G401 (cell line): ENCODE results near the gene EFR3B. TPM values are rescaled to one million over a fixed set of nuclear protein-coding genes. Genes with fewer than 3 reads are reported as not detected.
A peak's percentile ranks its signal among the peaks of the same experiment; 100 is the strongest.
"Not testable (repeated sequence)": the region's sequence is repeated elsewhere in the genome, so short reads cannot be mapped to it uniquely, and the experiment has no call there.

Source experiments
- DNase-seq: peaks from one replicate; pipeline ENCODE4 v3.0.0-alpha.2; 2015; ENCODE audit warnings: low spot score
- in situ Hi-C: cut with HindIII; loops from 2 replicates; pipeline ENCODE4 v1.10.0; 2016; ENCODE audit warnings: low sequenced_read_pairs, mixed read lengths
- total RNA-seq: library from RNA; depleted of rRNA; stranded (reverse); fragments of >200 nt; shearing (Covaris generic); gene quantifications from 2 replicates; pipeline ENCODE4 v1.2.3, GENCODE V29; 2014; rRNA removed

The EFR3B gene
- total RNA-seq, result 0.18 and 0.37 TPM in 2 replicates

DNA sequence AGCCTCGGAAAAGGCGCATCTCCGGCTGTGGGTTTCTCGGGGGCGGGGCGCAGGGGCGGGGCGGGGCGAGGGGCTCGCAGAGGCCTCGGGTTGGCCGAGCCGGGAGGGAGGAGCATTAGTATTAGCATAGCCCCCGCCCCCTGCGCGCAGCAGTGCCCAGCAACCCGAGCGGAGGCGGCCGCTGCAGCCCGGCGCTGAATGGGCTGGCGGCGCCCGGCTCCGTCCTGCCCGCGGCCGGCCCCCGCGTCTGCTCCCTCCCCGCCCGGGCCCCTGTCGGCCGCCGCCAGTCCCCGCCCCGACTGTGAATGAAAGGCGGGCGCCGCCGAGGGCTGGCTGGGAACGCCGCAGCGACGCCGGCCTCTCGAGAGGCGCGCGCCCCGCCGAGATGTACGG is at the start of gene EFR3B:
EFR3B (plus strand) TSS at position 149 of the 393 bp plus-strand sequence; CDS start at position 386, 237 bp downstream.
- DNase-seq, result peak; percentile 96
- in situ Hi-C loops, result no loop called here

GRCh38 chr2:24993406-24994145 is 48.3 kb upstream of the EFR3B start:
- in situ Hi-C loops, result no loop called here
- DNase-seq, result peak; percentile 34

- in situ Hi-C loops, result no loop called here
- no peak for DNase-seq
Measured at GRCh38 chr2:24994146-24994724, 47.6 kb upstream of the EFR3B start.

- in situ Hi-C loops, DNase-seq: not testable (repeated sequence)
Measured at GRCh38 chr2:24999097-24999496, 42.8 kb upstream of the EFR3B start.

DNA sequence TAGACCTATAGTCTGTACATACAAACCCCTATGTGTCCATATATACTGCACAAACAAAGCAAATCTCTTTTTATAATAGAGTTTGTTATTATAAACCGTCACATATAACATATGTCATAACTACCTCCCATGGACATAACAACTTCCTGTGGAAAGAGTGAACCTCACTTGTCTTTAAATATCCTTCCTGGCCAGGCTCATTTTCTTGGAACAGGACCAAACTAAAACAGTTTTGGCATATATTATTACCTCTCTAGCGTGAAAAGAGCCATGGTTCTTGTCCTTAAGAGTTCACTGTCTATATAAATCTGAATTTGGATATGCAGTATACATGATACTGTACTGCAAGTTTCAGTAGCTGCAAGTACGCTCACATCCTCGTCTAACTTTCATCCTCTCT is 41.8 kb upstream of the EFR3B start:
- in situ Hi-C loops, result no loop called here

DNA sequence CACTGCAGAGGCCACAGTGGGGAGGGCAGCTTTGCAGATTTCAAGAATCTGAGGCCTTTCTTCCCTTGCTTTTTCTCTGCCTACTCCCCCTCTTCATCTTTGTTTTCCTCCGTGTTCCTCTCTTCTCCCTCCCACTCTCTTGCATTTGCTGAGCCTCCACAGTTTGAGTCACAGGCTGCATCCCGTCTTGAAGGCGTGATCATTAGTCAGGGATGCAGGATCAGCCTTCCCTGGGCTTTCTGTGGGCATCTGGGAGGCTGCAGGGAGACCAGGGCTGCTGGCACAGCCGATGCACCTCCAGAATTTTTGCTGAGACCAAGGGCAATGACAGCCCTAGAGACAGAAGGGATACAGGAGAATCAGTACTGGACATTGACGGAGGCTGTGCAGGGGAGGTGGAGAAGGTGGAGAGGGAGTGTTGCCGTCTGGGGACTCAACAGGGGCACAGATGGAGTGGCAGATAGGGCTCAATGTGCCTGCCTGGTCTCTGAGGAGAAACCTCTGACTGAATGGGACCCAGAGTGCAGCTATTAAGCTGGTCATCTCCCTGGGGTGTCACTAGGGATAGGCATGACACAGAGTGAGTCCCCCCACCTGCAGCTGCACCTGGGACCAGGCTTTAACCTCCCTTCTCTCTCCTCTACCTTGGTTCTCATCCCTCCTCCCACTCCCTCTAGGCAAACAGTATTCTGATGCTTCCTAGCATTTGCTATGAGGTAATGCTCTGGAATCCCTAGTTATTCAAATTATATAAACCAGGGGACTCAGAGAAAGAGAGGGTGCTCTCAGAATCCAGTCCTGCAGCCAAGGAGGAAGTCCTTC is 41.2 kb upstream of the EFR3B start:
- peak; percentile 19 for DNase-seq
- in situ Hi-C loops, result no loop called here

More for the DNA sequence above, 41.8 kb upstream of the EFR3B start:
- no peak for DNase-seq

DNA sequence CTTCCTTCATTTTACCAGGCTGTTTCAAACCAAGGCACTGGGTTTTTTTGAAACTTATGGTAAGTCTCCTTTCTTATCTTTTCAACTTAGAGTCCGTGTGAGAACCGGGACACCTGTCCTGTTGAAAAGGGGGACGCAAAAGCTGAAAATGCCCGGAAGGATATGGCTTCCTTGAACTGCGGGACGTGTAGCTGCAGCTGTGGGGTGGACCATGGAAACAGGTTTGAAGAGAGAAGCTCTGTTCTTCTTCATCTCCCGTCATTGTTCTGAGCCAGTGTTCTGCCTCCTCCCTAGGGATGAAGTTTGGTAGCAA is 40.6 kb upstream of the EFR3B start:
- no peak for DNase-seq
- in situ Hi-C loops, result no loop called here

DNA sequence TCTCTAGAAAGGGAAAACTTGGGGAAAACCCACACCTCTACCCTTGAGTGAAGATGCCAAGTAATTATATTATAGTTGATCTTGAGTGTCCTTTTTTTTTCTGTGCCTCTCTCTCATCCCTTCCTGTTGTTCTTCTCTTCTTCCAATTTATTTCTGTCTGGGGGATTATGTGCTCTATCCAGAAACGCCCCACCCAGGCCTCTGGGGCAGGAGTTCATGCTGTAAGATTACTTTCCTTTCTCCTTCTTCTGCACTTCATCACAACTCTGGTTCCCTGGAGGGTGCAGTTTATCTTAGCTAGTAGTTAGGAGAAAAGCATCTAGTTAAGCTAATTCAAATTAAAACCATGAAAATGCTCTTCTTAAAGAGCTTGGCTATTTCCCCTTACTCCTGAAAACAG is 39.8 kb upstream of the EFR3B start:
- in situ Hi-C loops, result no loop called here
- DNase-seq, result no peak

- in situ Hi-C loops, result no loop called here
- DNase-seq, result no peak
Measured at GRCh38 chr2:25009954-25010353, 31.9 kb upstream of the EFR3B start.

GRCh38 chr2:25011342-25011741 is 30.5 kb upstream of the EFR3B start:
- DNase-seq, in situ Hi-C loops: not testable (repeated sequence)

DNA sequence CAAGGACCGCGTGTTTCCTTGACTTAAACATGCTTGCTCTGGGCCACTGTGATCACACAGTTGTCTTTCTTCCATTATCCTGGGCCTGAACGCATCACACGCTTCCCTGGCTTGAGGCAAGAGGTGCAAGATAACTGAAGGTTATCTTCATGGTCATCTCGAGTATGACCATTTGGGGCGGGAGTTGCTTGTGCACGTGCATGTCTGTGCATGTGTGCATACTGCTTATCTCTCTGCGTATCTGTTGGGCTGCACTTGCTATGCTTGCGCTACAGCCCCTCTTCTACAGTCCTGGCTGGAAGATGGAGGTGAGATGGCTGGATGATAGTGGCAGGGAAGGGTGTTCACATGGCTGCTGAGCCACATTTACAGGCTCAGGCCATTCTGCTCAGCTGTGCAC is 27.2 kb upstream of the EFR3B start:
- in situ Hi-C loops, result no loop called here

GRCh38 chr2:25018681-25019080 is 23.2 kb upstream of the EFR3B start:
- DNase-seq, result no peak
- in situ Hi-C loops, result no loop called here

More for the DNA sequence above, 27.2 kb upstream of the EFR3B start:
- no peak for DNase-seq

DNA sequence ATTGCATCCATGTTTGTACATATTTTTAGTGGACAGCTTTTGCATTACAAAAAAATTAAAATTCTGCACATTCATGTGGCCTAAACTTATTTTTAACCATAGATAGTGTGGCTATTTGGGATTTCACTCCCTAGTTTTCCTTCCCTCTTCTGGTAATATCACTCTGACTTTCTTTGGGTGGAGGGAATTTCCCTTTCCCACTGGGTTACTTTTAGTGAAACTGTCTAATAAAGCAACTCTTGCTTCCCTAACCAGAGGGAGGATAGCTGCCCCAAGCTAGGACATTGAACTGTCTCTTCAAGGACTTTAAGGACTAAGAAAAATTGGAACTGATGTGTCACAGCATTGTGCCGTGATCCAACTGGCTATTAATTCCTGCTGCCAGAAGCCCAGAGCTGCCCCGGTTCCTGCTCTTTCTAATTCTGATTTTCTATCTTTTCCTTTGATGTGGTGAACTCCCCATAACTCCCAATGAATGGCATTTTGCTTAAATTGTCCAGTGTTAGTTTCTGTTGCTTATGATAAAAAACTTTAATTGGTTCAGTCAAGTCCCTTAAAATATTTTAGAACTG is 20.0 kb upstream of the EFR3B start:
- no peak for DNase-seq
- in situ Hi-C loops, result no loop called here

DNA sequence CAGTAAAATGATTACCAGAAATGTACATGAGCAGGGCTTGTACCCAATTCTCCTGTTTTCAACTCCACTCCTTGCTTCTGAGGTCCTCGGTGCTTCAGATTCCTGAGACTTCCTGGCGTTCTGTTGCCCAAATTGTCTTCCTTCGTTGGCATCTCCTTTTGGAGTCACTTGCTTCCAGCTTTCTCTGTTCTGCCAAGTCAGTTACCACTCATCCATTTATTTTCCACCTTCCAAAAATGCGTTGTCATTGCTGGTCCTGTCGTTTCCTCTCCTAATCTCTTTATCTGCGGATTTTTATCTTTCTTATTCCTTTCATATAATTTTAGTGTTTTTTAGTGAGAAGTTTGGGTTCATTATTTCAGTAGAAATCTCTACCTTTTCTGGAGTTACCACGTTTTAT is 18.5 kb upstream of the EFR3B start:
- in situ Hi-C loops, result no loop called here
- no peak for DNase-seq

- in situ Hi-C loops, result no loop called here
- no peak for DNase-seq
Measured at GRCh38 chr2:25025229-25026007, 16.5 kb upstream of the EFR3B start.

- no peak for DNase-seq
- in situ Hi-C loops, result no loop called here
Measured at GRCh38 chr2:25026008-25026530, 15.8 kb upstream of the EFR3B start.

GRCh38 chr2:25029183-25029554 is 12.7 kb upstream of the EFR3B start:
- no peak for DNase-seq
- in situ Hi-C loops, result no loop called here

GRCh38 chr2:25030702-25031101 is 11.2 kb upstream of the EFR3B start:
- no peak for DNase-seq
- in situ Hi-C loops, result no loop called here

- in situ Hi-C loops, result no loop called here
- DNase-seq, result no peak
Measured at GRCh38 chr2:25032094-25032493, 9.8 kb upstream of the EFR3B start.
